Hepatocyte (in vitro differentiated cells): Measurements from ENCODE around the gene ANAPC10. TPM values are rescaled to one million over a fixed set of nuclear protein-coding genes. Genes with fewer than 3 reads are reported as not detected.

Experiments
- DNase-seq: peaks from one replicate; pipeline ENCODE4 v3.0.0-alpha.2; 2016; ENCODE audit warnings: low spot score
- H2AFZ ChIP-seq: fragments of 200-600 bp; sonication (generic); 2 replicates; pipeline ENCODE4 v1.6.0; 2016; ENCODE audit warnings: antibody characterized with exemption, mild to moderate bottlenecking
- H3K27ac ChIP-seq: fragments of 200-600 bp; sonication (generic); 2 replicates; pipeline ENCODE4 v1.5.1; 2016; ENCODE audit warnings: mild to moderate bottlenecking
- H3K27me3 ChIP-seq: fragments of 200-600 bp; sonication (generic); 2 replicates; pipeline ENCODE4 v1.6.1; 2016
- H3K36me3 ChIP-seq: fragments of 200-600 bp; sonication (generic); replicated peaks from 2 replicates; pipeline ENCODE4 v1.5.1; 2016; ENCODE audit warnings: low read depth; ENCODE audit not compliant: insufficient read depth
- H3K4me1 ChIP-seq: fragments of 200-600 bp; sonication (generic); 2 replicates; pipeline ENCODE4 v1.5.1; 2016; ENCODE audit warnings: mild to moderate bottlenecking, moderate library complexity; ENCODE audit not compliant: insufficient read depth
- H3K4me2 ChIP-seq: fragments of 200-600 bp; sonication (generic); 2 replicates; pipeline ENCODE4 v1.6.0; 2016
- H3K4me3 ChIP-seq: fragments of 200-600 bp; sonication (generic); 2 replicates; pipeline ENCODE4 v1.5.1; 2016; ENCODE audit warnings: mild to moderate bottlenecking
- H3K79me2 ChIP-seq: fragments of 200-600 bp; sonication (generic); 2 replicates; pipeline ENCODE4 v1.6.0; 2017; ENCODE audit warnings: mild to moderate bottlenecking
- H3K9me2 ChIP-seq: fragments of 200-600 bp; sonication (generic); replicated peaks from 2 replicates; pipeline ENCODE4 v1.6.0; 2017; ENCODE audit warnings: mild to moderate bottlenecking; ENCODE audit not compliant: insufficient read depth
- H3K9me3 ChIP-seq: fragments of 200-600 bp; sonication (generic); 2 replicates; pipeline ENCODE4 v1.5.1; 2016; ENCODE audit warnings: low read depth, mild to moderate bottlenecking
- H4K20me1 ChIP-seq: fragments of 200-600 bp; sonication (generic); 2 replicates; pipeline ENCODE4 v1.6.0; 2016; ENCODE audit warnings: mild to moderate bottlenecking; ENCODE audit not compliant: insufficient read depth, poor library complexity, severe bottlenecking
- EZH2 ChIP-seq: fragments of 200-600 bp; sonication (generic); IDR thresholded peaks from 2 replicates; pipeline ENCODE4 v1.6.1; 2016; ENCODE audit warnings: antibody characterized with exemption, mild to moderate bottlenecking, borderline replicate concordance
- EZH2phosphoT487 ChIP-seq: fragments of 200-600 bp; sonication (generic); IDR thresholded peaks from one replicate; pipeline ENCODE4 v1.6.1; 2018; ENCODE audit warnings: antibody characterized with exemption, mild to moderate bottlenecking, low read depth, moderate library complexity; ENCODE audit not compliant: unreplicated experiment, severe bottlenecking
- WGBS: methylation state at CpG from one replicate; pipeline ENCODE4 v1.1.6; 2016; ENCODE audit warnings: low lambda C conversion rate; ENCODE audit errors: missing lambda C conversion rate; 5-methylcytosine and 5-hydroxymethylcytosine counted together
- polyA plus RNA-seq: library from polyadenylated mRNA; unstranded; fragments of >200 nt; fragmentation: Nextera tagmentation; extraction: Ambion mirVana; gene quantifications from 2 replicates; pipeline ENCODE4 v1.2.1, GENCODE V29; 2016
- total RNA-seq: library from RNA; depleted of rRNA; stranded (reverse); fragments of >200 nt; gene quantifications from 2 replicates; pipeline ENCODE4 v1.2.3, GENCODE V29; 2014
- TF ChIP-seq, protein P1 (sequence below): fragments of 200-600 bp; sonication (generic); IDR thresholded peaks from 2 replicates; pipeline ENCODE4 v1.5.1; 2016; ENCODE audit warnings: antibody characterized with exemption, mild to moderate bottlenecking; ENCODE audit not compliant: poor library complexity

ANAPC10 gene
- total and polyA plus RNA-seq, 2 experiments from 2014 or later: 27.2 to 31.0 TPM

- H3K36me3 ChIP-seq: peaks cover 6% of the 10 kb centered on the region
- no peaks in the 10 kb centered on the region for H3K9me3 ChIP-seq
Measured at GRCh38 chr4:145107126-145107525, 9.1 kb upstream of the ANAPC10 start.

DNA sequence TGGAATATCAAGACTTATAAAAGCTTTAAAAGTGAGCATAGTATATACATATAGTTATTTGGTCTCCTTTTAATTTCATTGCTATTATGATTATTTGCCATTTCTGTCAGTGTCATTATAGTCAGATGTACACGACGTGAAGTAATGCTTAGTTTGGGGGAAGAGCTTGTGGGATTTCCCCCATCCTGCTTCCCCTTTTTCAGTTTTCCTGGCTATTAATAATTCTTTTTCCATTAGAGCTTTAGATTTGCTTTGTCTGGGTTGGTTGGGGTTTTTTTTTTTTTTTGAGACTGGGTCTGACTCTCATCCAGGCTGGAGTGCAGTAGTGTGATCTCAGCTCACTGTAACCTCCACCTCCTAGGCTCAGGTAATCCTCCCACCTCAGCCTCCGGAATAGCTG, 5.5 kb upstream of the ANAPC10 start:
- TF ChIP-seq, protein P1, sequence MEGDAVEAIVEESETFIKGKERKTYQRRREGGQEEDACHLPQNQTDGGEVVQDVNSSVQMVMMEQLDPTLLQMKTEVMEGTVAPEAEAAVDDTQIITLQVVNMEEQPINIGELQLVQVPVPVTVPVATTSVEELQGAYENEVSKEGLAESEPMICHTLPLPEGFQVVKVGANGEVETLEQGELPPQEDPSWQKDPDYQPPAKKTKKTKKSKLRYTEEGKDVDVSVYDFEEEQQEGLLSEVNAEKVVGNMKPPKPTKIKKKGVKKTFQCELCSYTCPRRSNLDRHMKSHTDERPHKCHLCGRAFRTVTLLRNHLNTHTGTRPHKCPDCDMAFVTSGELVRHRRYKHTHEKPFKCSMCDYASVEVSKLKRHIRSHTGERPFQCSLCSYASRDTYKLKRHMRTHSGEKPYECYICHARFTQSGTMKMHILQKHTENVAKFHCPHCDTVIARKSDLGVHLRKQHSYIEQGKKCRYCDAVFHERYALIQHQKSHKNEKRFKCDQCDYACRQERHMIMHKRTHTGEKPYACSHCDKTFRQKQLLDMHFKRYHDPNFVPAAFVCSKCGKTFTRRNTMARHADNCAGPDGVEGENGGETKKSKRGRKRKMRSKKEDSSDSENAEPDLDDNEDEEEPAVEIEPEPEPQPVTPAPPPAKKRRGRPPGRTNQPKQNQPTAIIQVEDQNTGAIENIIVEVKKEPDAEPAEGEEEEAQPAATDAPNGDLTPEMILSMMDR: no peak
- TF ChIP-seq EZH2phosphoT487: no peak
- H3K27ac ChIP-seq: no peak overlapping the region
- peaks cover 22% of the 10 kb centered on the region for H4K20me1 ChIP-seq
- H3K4me1 ChIP-seq: peaks cover 13% of the 10 kb centered on the region
- H3K79me2 ChIP-seq: peaks cover 66% of the 10 kb centered on the region
- no peak for DNase-seq
- H3K36me3 ChIP-seq: no peaks in the 10 kb centered on the region
- H2AFZ ChIP-seq: no peak overlapping the region
- no peak overlapping the region for H3K4me2 ChIP-seq
- no peaks in the 10 kb centered on the region for H3K9me3 ChIP-seq
- WGBS: 93% methylated on average over 3 of the region's 3 CpGs
- H3K27me3 ChIP-seq: no peaks in the 10 kb centered on the region
- H3K4me3 ChIP-seq: no peak overlapping the region
- no peaks in the 10 kb centered on the region for H3K9me2 ChIP-seq

More at GRCh38 chr4:145107126-145107525, 9.1 kb upstream of the ANAPC10 start:
- WGBS: 83% methylated on average over 2 of the region's 2 CpGs
- no peak for DNase-seq
- Histone ChIP-seq H3K4me1 (no peaks in the 10 kb centered on the region), H3K9me2 (no peaks in the 10 kb centered on the region), H4K20me1 (peaks cover 8% of the 10 kb centered on the region), H3K4me3 (no peak overlapping the region), H3K79me2 (peaks cover 29% of the 10 kb centered on the region), H3K4me2 (no peak overlapping the region), H2AFZ (no peak overlapping the region), H3K27ac (no peak overlapping the region), H3K27me3 (no peaks in the 10 kb centered on the region)
- TF ChIP-seq EZH2phosphoT487: no peak
- no peak for TF ChIP-seq EZH2
- TF ChIP-seq, protein P1: no peak

GRCh38 chr4:145102619-145103018, 4.6 kb upstream of the ANAPC10 start:
- TF ChIP-seq EZH2phosphoT487 (no peak), EZH2 (no peak)
- TF ChIP-seq, protein P1: no peak
- H3K9me2 ChIP-seq: no peaks in the 10 kb centered on the region
- no peak for DNase-seq
- H4K20me1 ChIP-seq: peaks cover 22% of the 10 kb centered on the region
- no peak overlapping the region for H3K4me3 ChIP-seq
- no peaks in the 10 kb centered on the region for H3K9me3 ChIP-seq
- H3K27ac ChIP-seq: no peak overlapping the region
- H3K27me3 ChIP-seq: no peaks in the 10 kb centered on the region
- no peaks in the 10 kb centered on the region for H3K36me3 ChIP-seq
- H3K79me2 ChIP-seq: peaks cover 66% of the 10 kb centered on the region
- no peak overlapping the region for H2AFZ ChIP-seq
- H3K4me1 ChIP-seq: peaks cover 13% of the 10 kb centered on the region
- 94% methylated on average over 2 of the region's 2 CpGs for WGBS
- no peak overlapping the region for H3K4me2 ChIP-seq

GRCh38 chr4:145101091-145101490, 3.1 kb upstream of the ANAPC10 start:
- TF ChIP-seq EZH2phosphoT487 (no peak), EZH2 (no peak)
- TF ChIP-seq, protein P1: no peak
- WGBS: 90% methylated on average over 1 of the region's 1 CpG
- peaks cover 22% of the 10 kb centered on the region for H4K20me1 ChIP-seq
- no peak overlapping the region for H3K27ac ChIP-seq
- no peak overlapping the region for H3K4me2 ChIP-seq
- H3K4me1 ChIP-seq: peaks cover 21% of the 10 kb centered on the region
- H3K9me3 ChIP-seq: no peaks in the 10 kb centered on the region
- no peak overlapping the region for H3K4me3 ChIP-seq
- H3K79me2 ChIP-seq: peaks cover 80% of the 10 kb centered on the region
- H3K27me3 ChIP-seq: no peaks in the 10 kb centered on the region
- no peak overlapping the region for H2AFZ ChIP-seq
- no peak for DNase-seq
- H3K36me3 ChIP-seq: no peaks in the 10 kb centered on the region
- H3K9me2 ChIP-seq: no peaks in the 10 kb centered on the region
